Neural crest cell (in vitro differentiated cells): ENCODE data around the gene TTC16. TPM values are rescaled to one million over a fixed set of nuclear protein-coding genes. Genes with fewer than 3 reads are reported as not detected.

Source experiments
- DNase-seq: peaks from one replicate; pipeline ENCODE4 v3.0.0; 2021; ENCODE audit warnings: low read depth, mixed read lengths, low spot score
- H3K27ac Mint-ChIP-seq: one replicate; pipeline ENCODE4 v1.8.0; 2021; ENCODE audit warnings: mild to moderate bottlenecking, mixed read lengths; ENCODE audit not compliant: unreplicated experiment
- H3K27me3 Mint-ChIP-seq: 2 replicates; pipeline ENCODE4 v1.8.0; 2021; ENCODE audit warnings: low read depth, mild to moderate bottlenecking, mixed read lengths
- H3K36me3 Mint-ChIP-seq: 2 replicates; pipeline ENCODE4 v1.8.0; 2021; ENCODE audit warnings: low read depth, mild to moderate bottlenecking, mixed read lengths
- H3K4me1 Mint-ChIP-seq: 2 replicates; pipeline ENCODE4 v1.8.0; 2021; ENCODE audit warnings: mixed read lengths
- H3K4me3 Mint-ChIP-seq: one replicate; pipeline ENCODE4 v1.8.0; 2021; ENCODE audit warnings: mild to moderate bottlenecking, mixed read lengths
- H3K9me3 Mint-ChIP-seq: 2 replicates; pipeline ENCODE4 v1.8.0; 2021; ENCODE audit warnings: mixed read lengths
- CTCF ChIP-seq: fragments of 200-600 bp; sonication (generic); conservative IDR thresholded peaks from 2 replicates; pipeline ENCODE4 v1.5.0; 2021; ENCODE audit warnings: antibody characterized with exemption, mild to moderate bottlenecking
- total RNA-seq: library from RNA; stranded (reverse); gene quantifications from 2 replicates; pipeline ENCODE4 v1.2.1, GENCODE V29; 2021

TTC16 gene
- total RNA-seq, 1 donor from 2014 or later = not detected

- no peak for TF ChIP-seq CTCF
- Mint-ChIP-seq H3K27ac (no peak overlapping the region), H3K9me3 (no peaks in the 10 kb centered on the region), H3K27me3 (no peaks in the 10 kb centered on the region), H3K4me3 (no peak overlapping the region), H3K36me3 (no peaks in the 10 kb centered on the region), H3K4me1 (no peaks in the 10 kb centered on the region)
- DNase-seq = no peak
Measured at GRCh38 chr9:127726871-127727270, 11.0 kb downstream of the TTC16 start.

GRCh38 chr9:127728808-127729207, 12.9 kb downstream of the TTC16 start:
- Mint-ChIP-seq H3K4me1 (peaks cover 8% of the 10 kb centered on the region), H3K27me3 (no peaks in the 10 kb centered on the region), H3K27ac (no peak overlapping the region), H3K36me3 (no peaks in the 10 kb centered on the region), H3K4me3 (no peak overlapping the region), H3K9me3 (no peaks in the 10 kb centered on the region)
- TF ChIP-seq CTCF = no peak
- DNase-seq = no peak

- H3K4me3 Mint-ChIP-seq = peak overlapping the region; percentile 44
- H3K4me1 Mint-ChIP-seq = peaks cover 11% of the 10 kb centered on the region
- no peaks in the 10 kb centered on the region for H3K27me3 Mint-ChIP-seq
- H3K27ac Mint-ChIP-seq = no peak overlapping the region
- H3K36me3 Mint-ChIP-seq = no peaks in the 10 kb centered on the region
- H3K9me3 Mint-ChIP-seq = no peaks in the 10 kb centered on the region
- no peak for TF ChIP-seq CTCF
- DNase-seq = no peak
Measured at GRCh38 chr9:127729522-127730256, 13.8 kb downstream of the TTC16 start.

- no peaks in the 10 kb centered on the region for H3K27me3 Mint-ChIP-seq
- H3K36me3 Mint-ChIP-seq = no peaks in the 10 kb centered on the region
- no peaks in the 10 kb centered on the region for H3K9me3 Mint-ChIP-seq
- TF ChIP-seq CTCF = no peak
- peaks cover 13% of the 10 kb centered on the region for H3K4me1 Mint-ChIP-seq
- DNase-seq = no peak
- H3K27ac Mint-ChIP-seq = no peak overlapping the region
- H3K4me3 Mint-ChIP-seq = peak overlapping the region; percentile 44
Measured at GRCh38 chr9:127730262-127730661, 14.4 kb downstream of the TTC16 start.

GRCh38 chr9:127730799-127731410, 15.0 kb downstream of the TTC16 start:
- Mint-ChIP-seq H3K36me3 (no peaks in the 10 kb centered on the region), H3K27ac (peak overlapping the region; percentile 84), H3K4me1 (peaks cover 19% of the 10 kb centered on the region), H3K27me3 (no peaks in the 10 kb centered on the region), H3K4me3 (no peak overlapping the region), H3K9me3 (no peaks in the 10 kb centered on the region)
- TF ChIP-seq CTCF = no peak
- DNase-seq = no peak
